Spleen (tissue), 7 donors: ENCODE results near the gene YLPM1.

Experiments
- CTCF ChIP-seq, 11 experiments: fragments of 200-600 bp in 7 of 11; fragments of 450-650 bp in 4 of 11; sonication (generic) in 4 of 11; IDR thresholded peaks in 8 of 11; conservative IDR thresholded peaks in 3 of 11; 1 replicate in 7 of 11; 2 replicates in 4 of 11; pipeline versions ENCODE4 v1.4.0 to v1.8.0; 2016 to 2021; ENCODE audit warnings: antibody characterized with exemption in 11 of 11, inconsistent platforms in 4 of 11, mild to moderate bottlenecking in 1 of 11
- POLR2A ChIP-seq, 3 donors: fragments of 450-650 bp; IDR thresholded peaks; one replicate each; pipeline ENCODE4 v1.5.1; 2017; ENCODE audit warnings: antibody characterized with exemption in 3 of 3, mild to moderate bottlenecking in 1 of 3
- POLR2AphosphoS5 ChIP-seq, 3 donors: sonication (generic); formaldehyde crosslinking; IDR thresholded peaks; one replicate each; pipeline ENCODE4 v1.5.1; 2017; ENCODE audit warnings: antibody characterized with exemption in 3 of 3
- donor health status: DM: no; HTN: no; CAD: no; lungs with moderate emphysema.
- donor health status: DM: no; HTN: no; CAD: no.
- donor health status: DM: no; HTN: no; CAD: no.

- TF ChIP-seq POLR2A (IDR thresholded peaks at IDR 0.05) (no peak), CTCF (IDR thresholded peaks at IDR 0.05 in 8 of 11, conservative IDR thresholded peaks at IDR 0.05 in 3 of 11) (no peak), POLR2AphosphoS5 (IDR thresholded peaks at IDR 0.05) (no peak)
These were observed 31.8 kb downstream of the YLPM1 start for GRCh38 chr14:74794947-74795346.
